ENCODE data around the gene ALDH1L1. TPM values are rescaled to one million over a fixed set of nuclear protein-coding genes. Genes with fewer than 3 reads are reported as not detected.

ALDH1L1 gene
- total RNA-seq, 4 donors from 2014 or later: 43.5 to 108 (median 69.0) TPM

GRCh38 chr3:126113733-126114442, 66.5 kb downstream of the ALDH1L1 start:
- Histone ChIP-seq H3K4me3 (no peak overlapping the region), H3K4me1 (peaks cover 2% of the 10 kb centered on the region in 2 donors), H3K36me3 (peaks cover 0 to 3% of the 10 kb centered on the region in 2 donors), H3K27me3 (no peaks in the 10 kb centered on the region), H3K9me3 (no peaks in the 10 kb centered on the region), H3K27ac (no peak overlapping the region)
- TF ChIP-seq CTCF (IDR thresholded peaks at IDR 0.05 in 4 of 5, conservative IDR thresholded peaks at IDR 0.05 in 1 of 5): peak in 2 of 5 experiments; percentile 34 to 38
- no peak for TF ChIP-seq POLR2A (IDR thresholded peaks at IDR 0.05)
- ATAC-seq: no peak
- in situ Hi-C loops (cut with MboI; ENCODE audit: low sequenced_read_pairs in 4 of 4): no loop called here
- DNase-seq: peak; percentile 1 to 12
- intact Hi-C loops (cut with DNase I; ENCODE audit: low total_unique reads): no loop called here

- H3K9me3 ChIP-seq: no peaks in the 10 kb centered on the region
- peaks cover 0 to 10% of the 10 kb centered on the region in 2 donors for H3K36me3 ChIP-seq
- peak in 1 of 2 donors; percentile 10 for DNase-seq
- intact Hi-C loops (cut with DNase I; ENCODE audit: low total_unique reads) (no loop called here), in situ Hi-C loops (cut with MboI; ENCODE audit: low sequenced_read_pairs in 4 of 4) (no loop called here)
- TF ChIP-seq CTCF (IDR thresholded peaks at IDR 0.05 in 4 of 5, conservative IDR thresholded peaks at IDR 0.05 in 1 of 5) (no peak), POLR2A (IDR thresholded peaks at IDR 0.05) (no peak)
- no peak overlapping the region for H3K4me3 ChIP-seq
- H3K27me3 ChIP-seq: no peaks in the 10 kb centered on the region
- ATAC-seq: peak in 1 of 2 donors; percentile 6
- H3K27ac ChIP-seq: no peak overlapping the region
- H3K4me1 ChIP-seq: no peaks in the 10 kb centered on the region
Measured at GRCh38 chr3:126113238-126113555, 67.2 kb downstream of the ALDH1L1 start.

GRCh38 chr3:126112531-126113237, 67.7 kb downstream of the ALDH1L1 start:
- no peaks in the 10 kb centered on the region for H3K4me1 ChIP-seq
- H3K27me3 ChIP-seq: no peaks in the 10 kb centered on the region
- H3K27ac ChIP-seq: no peak overlapping the region
- in situ Hi-C loops (cut with MboI; ENCODE audit: low sequenced_read_pairs in 4 of 4): no loop called here
- H3K9me3 ChIP-seq: no peaks in the 10 kb centered on the region
- peaks cover 0 to 11% of the 10 kb centered on the region in 2 donors for H3K36me3 ChIP-seq
- DNase-seq (peak; percentile 1 to 8), ATAC-seq (no peak)
- TF ChIP-seq CTCF (IDR thresholded peaks at IDR 0.05 in 4 of 5, conservative IDR thresholded peaks at IDR 0.05 in 1 of 5) (no peak), POLR2A (IDR thresholded peaks at IDR 0.05) (no peak)
- intact Hi-C loops (cut with DNase I; ENCODE audit: low total_unique reads): no loop called here
- no peak overlapping the region for H3K4me3 ChIP-seq

GRCh38 chr3:126111566-126112475, 68.6 kb downstream of the ALDH1L1 start:
- intact Hi-C loops (cut with DNase I; ENCODE audit: low total_unique reads) (no loop called here), in situ Hi-C loops (cut with MboI; ENCODE audit: low sequenced_read_pairs in 4 of 4) (no loop called here)
- H3K27me3 ChIP-seq: no peaks in the 10 kb centered on the region
- ATAC-seq (no peak), DNase-seq (peak; percentile 1 to 8)
- no peak overlapping the region for H3K4me3 ChIP-seq
- peaks cover 0 to 20% of the 10 kb centered on the region in 2 donors for H3K36me3 ChIP-seq
- H3K9me3 ChIP-seq: no peaks in the 10 kb centered on the region
- no peaks in the 10 kb centered on the region for H3K4me1 ChIP-seq
- TF ChIP-seq POLR2A (IDR thresholded peaks at IDR 0.05): no peak
- no peak for TF ChIP-seq CTCF (IDR thresholded peaks at IDR 0.05 in 4 of 5, conservative IDR thresholded peaks at IDR 0.05 in 1 of 5)
- no peak overlapping the region for H3K27ac ChIP-seq
